Measurements from ENCODE around the gene DYSF. TPM values are rescaled to one million over a fixed set of nuclear protein-coding genes. Genes with fewer than 3 reads are reported as not detected.

DYSF gene
- total RNA-seq, 1 experiment from 2014 or later: 0.89 TPM

DNA sequence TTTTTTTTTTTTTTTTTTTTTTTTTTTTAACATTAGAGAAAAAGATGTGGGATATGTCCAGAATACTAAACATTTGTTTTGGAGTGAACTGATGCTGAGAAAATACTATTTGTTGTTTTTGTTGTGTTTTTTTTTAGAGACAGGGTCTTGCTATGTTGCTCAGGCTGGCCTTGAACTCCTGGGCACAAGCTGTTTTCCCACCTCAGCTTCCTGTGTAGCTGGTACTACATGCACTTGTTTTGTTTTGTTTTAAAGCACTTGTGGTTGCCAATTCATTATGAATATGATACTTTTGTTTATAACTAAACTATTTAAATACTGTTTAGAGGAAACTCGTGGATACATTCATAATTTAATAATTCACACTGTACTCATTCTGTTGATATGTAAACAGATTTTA, 33.4 kb upstream of the DYSF start:
- H2AFZ ChIP-seq (ENCODE audit: low read depth, low read length, poor library complexity, severe bottlenecking): no peak overlapping the region
- RAD21 ChIA-PET (ENCODE audit: low non-redundant PET in 1 of 2, low total read pairs in 2 of 2, uncharacterized antibody in 2 of 2, unreplicated experiment in 2 of 2): no interaction called here
- peaks cover 27% of the 10 kb centered on the region for H3K79me2 ChIP-seq (ENCODE audit: insufficient read depth, low read length)
- intact Hi-C loops (cut with micrococcal nuclease): no loop called here
- no peak for DNase-seq (ENCODE audit: low read depth, low spot score)
- H3K27me3 ChIP-seq (ENCODE audit: insufficient read depth, low read length): no peaks in the 10 kb centered on the region
- BruUV-seq (replicated peaks): no TSS peak
- H3K4me3 ChIP-seq (replicated peaks in 1 of 2; ENCODE audit: low read depth in 1 of 2, low read length in 2 of 2): no peak overlapping the region
- H3K9ac ChIP-seq (ENCODE audit: low read length): no peak overlapping the region
- TF ChIP-seq EGR1 (IDR thresholded peaks at IDR 0.05; ENCODE audit: low read depth) (no peak), ZFX (IDR thresholded peaks at IDR 0.05) (no peak), SP1 (IDR thresholded peaks at IDR 0.05; ENCODE audit: low read depth) (no peak), JUND (IDR thresholded peaks at IDR 0.05) (no peak), FOSL1 (IDR thresholded peaks at IDR 0.05; ENCODE audit: low read depth) (no peak), CEBPB (IDR thresholded peaks at IDR 0.05; ENCODE audit: low read depth) (no peak), SRF (IDR thresholded peaks at IDR 0.05; ENCODE audit: low read depth) (no peak), YY1 (IDR thresholded peaks at IDR 0.05; ENCODE audit: extremely low read depth, insufficient replicate concordance, low read depth, low read length) (no peak)
- TF ChIP-seq, protein P1, sequence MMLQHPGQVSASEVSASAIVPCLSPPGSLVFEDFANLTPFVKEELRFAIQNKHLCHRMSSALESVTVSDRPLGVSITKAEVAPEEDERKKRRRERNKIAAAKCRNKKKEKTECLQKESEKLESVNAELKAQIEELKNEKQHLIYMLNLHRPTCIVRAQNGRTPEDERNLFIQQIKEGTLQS (IDR thresholded peaks at IDR 0.05): no peak
- peaks cover 8 to 10% of the 10 kb centered on the region in 2 experiments; a peak in 3 of 4 replicates for H3K4me1 ChIP-seq (ENCODE audit: control insufficient read depth in 1 of 2, insufficient read depth in 2 of 2, low read length in 2 of 2)
- CTCF ChIA-PET: interaction anchor here (0.6 to 0.9 kb wide), 3 partner anchors 30 to 89 kb away, joined by 3 read pairs; partner anchors contain the start of gene ZNF638
- no peaks in the 10 kb centered on the region for H3K9me2 ChIP-seq (ENCODE audit: insufficient read depth)
- H3K36me3 ChIP-seq (ENCODE audit: control insufficient read depth in 1 of 2, insufficient read depth in 2 of 2, low read length in 2 of 2): peaks cover under 1 to 14% of the 10 kb centered on the region in 2 experiments; a peak in 3 of 4 replicates
- H3K4me2 ChIP-seq (ENCODE audit: low read length): no peak overlapping the region
- H3K9me3 ChIP-seq (ENCODE audit: control insufficient read depth in 1 of 2, insufficient read depth in 1 of 2, low read depth in 1 of 2, low read length in 2 of 2): no peaks in the 10 kb centered on the region
- H3K27ac ChIP-seq (ENCODE audit: low read depth, low read length): no peak overlapping the region
- no peak for ATAC-seq
- no peaks in the 10 kb centered on the region for H4K20me1 ChIP-seq (ENCODE audit: insufficient read depth)
- POLR2A ChIA-PET: no interaction called here

DNA sequence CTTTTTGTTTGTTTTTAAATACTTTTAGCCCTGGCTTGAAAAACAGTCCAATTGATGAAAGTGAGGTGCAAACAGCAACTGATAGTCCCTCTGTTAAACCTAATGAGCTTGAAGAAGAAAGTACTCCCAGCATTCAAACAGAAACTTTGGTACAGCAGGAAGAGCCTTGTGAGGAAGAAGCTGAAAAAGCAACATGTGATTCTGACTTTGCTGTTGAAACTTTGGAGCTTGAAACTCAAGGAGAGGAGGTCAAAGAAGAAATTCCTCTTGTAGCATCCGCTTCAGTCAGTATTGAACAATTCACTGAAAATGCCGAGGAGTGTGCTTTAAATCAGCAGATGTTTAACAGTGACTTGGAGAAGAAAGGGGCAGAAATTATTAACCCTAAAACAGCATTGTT, 30.6 kb upstream of the DYSF start:
- BruUV-seq (replicated peaks): no TSS peak
- Histone ChIP-seq H3K4me1 (ENCODE audit: control insufficient read depth in 1 of 2, insufficient read depth in 2 of 2, low read length in 2 of 2) (peaks cover 3 to 7% of the 10 kb centered on the region in 2 experiments; a peak in 3 of 4 replicates), H3K9me3 (ENCODE audit: control insufficient read depth in 1 of 2, insufficient read depth in 1 of 2, low read depth in 1 of 2, low read length in 2 of 2) (no peaks in the 10 kb centered on the region), H3K9me2 (ENCODE audit: insufficient read depth) (no peaks in the 10 kb centered on the region), H3K79me2 (ENCODE audit: insufficient read depth, low read length) (peaks cover 22% of the 10 kb centered on the region), H3K4me3 (replicated peaks in 1 of 2; ENCODE audit: low read depth in 1 of 2, low read length in 2 of 2) (no peak overlapping the region), H2AFZ (ENCODE audit: low read depth, low read length, poor library complexity, severe bottlenecking) (no peak overlapping the region), H4K20me1 (ENCODE audit: insufficient read depth) (no peaks in the 10 kb centered on the region), H3K4me2 (ENCODE audit: low read length) (no peak overlapping the region), H3K36me3 (ENCODE audit: control insufficient read depth in 1 of 2, insufficient read depth in 2 of 2, low read length in 2 of 2) (peaks cover 15 to 28% of the 10 kb centered on the region in 2 experiments), H3K27ac (ENCODE audit: low read depth, low read length) (no peak overlapping the region), H3K9ac (ENCODE audit: low read length) (no peak overlapping the region), H3K27me3 (ENCODE audit: insufficient read depth, low read length) (no peaks in the 10 kb centered on the region)
- ATAC-seq (no peak), DNase-seq (ENCODE audit: low read depth, low spot score) (no peak)
- RAD21 ChIA-PET (ENCODE audit: low non-redundant PET in 1 of 2, low total read pairs in 2 of 2, uncharacterized antibody in 2 of 2, unreplicated experiment in 2 of 2): no interaction called here
- POLR2A ChIA-PET: no interaction called here
- TF ChIP-seq, protein P2, sequence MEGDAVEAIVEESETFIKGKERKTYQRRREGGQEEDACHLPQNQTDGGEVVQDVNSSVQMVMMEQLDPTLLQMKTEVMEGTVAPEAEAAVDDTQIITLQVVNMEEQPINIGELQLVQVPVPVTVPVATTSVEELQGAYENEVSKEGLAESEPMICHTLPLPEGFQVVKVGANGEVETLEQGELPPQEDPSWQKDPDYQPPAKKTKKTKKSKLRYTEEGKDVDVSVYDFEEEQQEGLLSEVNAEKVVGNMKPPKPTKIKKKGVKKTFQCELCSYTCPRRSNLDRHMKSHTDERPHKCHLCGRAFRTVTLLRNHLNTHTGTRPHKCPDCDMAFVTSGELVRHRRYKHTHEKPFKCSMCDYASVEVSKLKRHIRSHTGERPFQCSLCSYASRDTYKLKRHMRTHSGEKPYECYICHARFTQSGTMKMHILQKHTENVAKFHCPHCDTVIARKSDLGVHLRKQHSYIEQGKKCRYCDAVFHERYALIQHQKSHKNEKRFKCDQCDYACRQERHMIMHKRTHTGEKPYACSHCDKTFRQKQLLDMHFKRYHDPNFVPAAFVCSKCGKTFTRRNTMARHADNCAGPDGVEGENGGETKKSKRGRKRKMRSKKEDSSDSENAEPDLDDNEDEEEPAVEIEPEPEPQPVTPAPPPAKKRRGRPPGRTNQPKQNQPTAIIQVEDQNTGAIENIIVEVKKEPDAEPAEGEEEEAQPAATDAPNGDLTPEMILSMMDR (IDR thresholded peaks at IDR 0.05 in 2 of 3, conservative IDR thresholded peaks at IDR 0.05 in 1 of 3; ENCODE audit: borderline replicate concordance in 1 of 3, insufficient read depth in 1 of 3, low read depth in 2 of 3, low read length in 2 of 3): no peak
- TF ChIP-seq POLR2AphosphoS5 (IDR thresholded peaks at IDR 0.05; ENCODE audit: low read depth, low read length) (no peak), ZFX (IDR thresholded peaks at IDR 0.05) (no peak), CBX3 (IDR thresholded peaks at IDR 0.05; ENCODE audit: low read depth) (no peak), FOSL1 (IDR thresholded peaks at IDR 0.05; ENCODE audit: low read depth) (no peak), CEBPB (IDR thresholded peaks at IDR 0.05; ENCODE audit: low read depth) (no peak), TCF7L2 (IDR thresholded peaks at IDR 0.05; ENCODE audit: borderline replicate concordance, extremely low read depth, insufficient read depth, insufficient read length) (no peak), EZH2 (IDR thresholded peaks at IDR 0.05) (no peak), RAD21 (IDR thresholded peaks at IDR 0.05; ENCODE audit: low read depth) (no peak)
- CTCF ChIA-PET: no interaction called here
- intact Hi-C loops (cut with micrococcal nuclease): no loop called here
